Measurements from ENCODE around the gene AGK.

AGK gene

GRCh38 chr7:141598408-141598807 is 47.2 kb downstream of the AGK start:
- Histone ChIP-seq H3K36me3 (ENCODE audit: control insufficient read depth, insufficient read depth, low read length) (peaks cover 27% of the 10 kb centered on the region), H3K4me3 (ENCODE audit: insufficient read depth, low read depth, low read length, poor library complexity, severe bottlenecking) (no peak overlapping the region), H3K27me3 (replicated peaks; ENCODE audit: control insufficient read depth, insufficient read depth, low read length, poor library complexity, severe bottlenecking) (no peaks in the 10 kb centered on the region), H3K9me3 (ENCODE audit: control insufficient read depth, low read length) (no peaks in the 10 kb centered on the region), H3K27ac (ENCODE audit: insufficient read depth, low read length, poor library complexity, severe bottlenecking) (no peak overlapping the region), H3K4me1 (ENCODE audit: control insufficient read depth, insufficient read depth, low read length, poor library complexity, severe bottlenecking) (no peaks in the 10 kb centered on the region)
- DNase-seq: no peak

GRCh38 chr7:141600168-141601006 is 49.2 kb downstream of the AGK start:
- Histone ChIP-seq H3K9me3 (ENCODE audit: control insufficient read depth, low read length) (no peaks in the 10 kb centered on the region), H3K4me1 (ENCODE audit: control insufficient read depth, insufficient read depth, low read length, poor library complexity, severe bottlenecking) (no peaks in the 10 kb centered on the region), H3K27me3 (replicated peaks; ENCODE audit: control insufficient read depth, insufficient read depth, low read length, poor library complexity, severe bottlenecking) (no peaks in the 10 kb centered on the region), H3K27ac (ENCODE audit: insufficient read depth, low read length, poor library complexity, severe bottlenecking) (no peak overlapping the region), H3K36me3 (ENCODE audit: control insufficient read depth, insufficient read depth, low read length) (peaks cover 21% of the 10 kb centered on the region), H3K4me3 (ENCODE audit: insufficient read depth, low read depth, low read length, poor library complexity, severe bottlenecking) (no peak overlapping the region)
- DNase-seq: no peak

- H3K27ac ChIP-seq (ENCODE audit: insufficient read depth, low read length, poor library complexity, severe bottlenecking): no peak overlapping the region
- H3K4me1 ChIP-seq (ENCODE audit: control insufficient read depth, insufficient read depth, low read length, poor library complexity, severe bottlenecking): no peaks in the 10 kb centered on the region
- H3K36me3 ChIP-seq (ENCODE audit: control insufficient read depth, insufficient read depth, low read length): peaks cover 33% of the 10 kb centered on the region
- H3K27me3 ChIP-seq (replicated peaks; ENCODE audit: control insufficient read depth, insufficient read depth, low read length, poor library complexity, severe bottlenecking): no peaks in the 10 kb centered on the region
- H3K9me3 ChIP-seq (ENCODE audit: control insufficient read depth, low read length): no peaks in the 10 kb centered on the region
- H3K4me3 ChIP-seq (ENCODE audit: insufficient read depth, low read depth, low read length, poor library complexity, severe bottlenecking): no peak overlapping the region
- DNase-seq: no peak
Observed at GRCh38 chr7:141609576-141609975, 58.4 kb downstream of the AGK start.

- peaks cover 33% of the 10 kb centered on the region for H3K36me3 ChIP-seq (ENCODE audit: control insufficient read depth, insufficient read depth, low read length)
Observed at GRCh38 chr7:141610671-141611070, 59.5 kb downstream of the AGK start.

DNA sequence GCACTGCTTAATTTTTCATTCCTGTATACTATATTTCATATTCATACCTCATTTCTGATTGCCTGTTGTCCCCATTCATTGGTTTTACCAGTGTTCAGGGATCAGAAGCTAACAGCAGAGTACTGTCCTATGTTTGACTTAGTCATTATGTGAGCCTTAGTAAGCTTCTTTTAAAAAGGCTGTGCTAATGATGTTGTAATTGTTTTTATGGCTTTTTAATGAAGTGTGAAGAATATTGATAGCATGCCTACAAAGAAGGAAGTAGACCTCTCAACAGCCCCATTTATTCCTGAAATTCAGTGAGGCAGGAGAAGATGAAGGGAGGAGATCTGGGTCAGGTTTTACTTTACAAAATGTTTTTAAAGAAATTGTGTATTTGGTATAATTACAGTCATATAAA is 61.7 kb downstream of the AGK start:
- no peak for DNase-seq
- H3K4me3 ChIP-seq (ENCODE audit: insufficient read depth, low read depth, low read length, poor library complexity, severe bottlenecking): no peak overlapping the region
- H3K27ac ChIP-seq (ENCODE audit: insufficient read depth, low read length, poor library complexity, severe bottlenecking): no peak overlapping the region
- H3K36me3 ChIP-seq (ENCODE audit: control insufficient read depth, insufficient read depth, low read length): peaks cover 33% of the 10 kb centered on the region
- no peaks in the 10 kb centered on the region for H3K27me3 ChIP-seq (replicated peaks; ENCODE audit: control insufficient read depth, insufficient read depth, low read length, poor library complexity, severe bottlenecking)
- H3K4me1 ChIP-seq (ENCODE audit: control insufficient read depth, insufficient read depth, low read length, poor library complexity, severe bottlenecking): no peaks in the 10 kb centered on the region
- no peaks in the 10 kb centered on the region for H3K9me3 ChIP-seq (ENCODE audit: control insufficient read depth, low read length)

More at GRCh38 chr7:141610671-141611070, 59.5 kb downstream of the AGK start:
- no peak overlapping the region for H3K4me3 ChIP-seq (ENCODE audit: insufficient read depth, low read depth, low read length, poor library complexity, severe bottlenecking)
- no peaks in the 10 kb centered on the region for H3K27me3 ChIP-seq (replicated peaks; ENCODE audit: control insufficient read depth, insufficient read depth, low read length, poor library complexity, severe bottlenecking)
- DNase-seq: no peak
- H3K4me1 ChIP-seq (ENCODE audit: control insufficient read depth, insufficient read depth, low read length, poor library complexity, severe bottlenecking): no peaks in the 10 kb centered on the region
- H3K9me3 ChIP-seq (ENCODE audit: control insufficient read depth, low read length): no peaks in the 10 kb centered on the region
- no peak overlapping the region for H3K27ac ChIP-seq (ENCODE audit: insufficient read depth, low read length, poor library complexity, severe bottlenecking)

DNA sequence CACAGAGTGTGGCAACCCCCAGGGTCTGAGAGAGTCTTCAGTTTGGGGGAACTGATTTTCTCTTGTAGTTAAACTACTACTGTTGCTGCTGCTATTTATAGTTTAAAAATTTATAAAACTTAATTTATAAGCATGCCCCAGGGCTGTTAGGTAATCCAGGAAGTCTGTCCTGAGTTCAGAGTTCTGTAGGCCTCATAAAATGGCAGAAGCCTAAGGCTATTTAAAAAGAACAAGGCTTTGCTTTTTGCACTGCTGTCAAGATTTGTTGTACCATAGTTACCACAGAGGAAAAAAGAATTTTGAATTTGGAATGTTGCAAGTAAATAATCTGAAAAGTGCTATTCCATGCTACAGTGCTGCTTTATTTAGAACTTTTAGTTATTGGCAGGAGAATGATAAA is 66.1 kb downstream of the AGK start:
- peaks cover 14% of the 10 kb centered on the region for H3K36me3 ChIP-seq (ENCODE audit: control insufficient read depth, insufficient read depth, low read length)
- no peaks in the 10 kb centered on the region for H3K27me3 ChIP-seq (replicated peaks; ENCODE audit: control insufficient read depth, insufficient read depth, low read length, poor library complexity, severe bottlenecking)
- no peak overlapping the region for H3K4me3 ChIP-seq (ENCODE audit: insufficient read depth, low read depth, low read length, poor library complexity, severe bottlenecking)
- DNase-seq: no peak
- no peak overlapping the region for H3K27ac ChIP-seq (ENCODE audit: insufficient read depth, low read length, poor library complexity, severe bottlenecking)
- H3K9me3 ChIP-seq (ENCODE audit: control insufficient read depth, low read length): no peaks in the 10 kb centered on the region
- H3K4me1 ChIP-seq (ENCODE audit: control insufficient read depth, insufficient read depth, low read length, poor library complexity, severe bottlenecking): no peaks in the 10 kb centered on the region

- Histone ChIP-seq H3K4me1 (ENCODE audit: control insufficient read depth, insufficient read depth, low read length, poor library complexity, severe bottlenecking) (no peaks in the 10 kb centered on the region), H3K9me3 (ENCODE audit: control insufficient read depth, low read length) (no peaks in the 10 kb centered on the region), H3K27ac (ENCODE audit: insufficient read depth, low read length, poor library complexity, severe bottlenecking) (no peak overlapping the region), H3K4me3 (ENCODE audit: insufficient read depth, low read depth, low read length, poor library complexity, severe bottlenecking) (no peak overlapping the region), H3K36me3 (ENCODE audit: control insufficient read depth, insufficient read depth, low read length) (peaks cover 10% of the 10 kb centered on the region), H3K27me3 (replicated peaks; ENCODE audit: control insufficient read depth, insufficient read depth, low read length, poor library complexity, severe bottlenecking) (no peaks in the 10 kb centered on the region)
- no peak for DNase-seq
Observed at GRCh38 chr7:141619745-141620144, 68.5 kb downstream of the AGK start.

DNA sequence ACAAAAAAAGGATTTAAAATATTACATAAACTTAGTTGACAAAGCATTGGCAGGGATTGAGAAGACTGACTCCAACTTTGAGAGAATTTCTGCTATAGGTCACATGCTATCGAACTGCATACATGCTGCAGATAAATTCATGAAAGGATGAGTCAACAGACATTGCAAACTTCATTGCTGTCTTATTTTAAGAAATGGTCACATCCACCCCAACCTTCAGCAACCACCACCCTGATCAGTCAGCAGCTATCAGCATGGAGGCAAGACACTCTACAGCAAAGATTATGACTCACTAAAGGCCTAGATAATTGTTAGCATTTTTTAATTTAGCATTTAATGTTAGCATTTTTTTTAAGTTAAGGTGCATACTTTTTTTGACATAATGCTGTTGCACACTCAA is 73.6 kb downstream of the AGK start:
- peaks cover 6% of the 10 kb centered on the region for H3K36me3 ChIP-seq (ENCODE audit: control insufficient read depth, insufficient read depth, low read length)
- H3K27me3 ChIP-seq (replicated peaks; ENCODE audit: control insufficient read depth, insufficient read depth, low read length, poor library complexity, severe bottlenecking): no peaks in the 10 kb centered on the region
- DNase-seq: no peak
- H3K4me3 ChIP-seq (ENCODE audit: insufficient read depth, low read depth, low read length, poor library complexity, severe bottlenecking): no peak overlapping the region
- H3K27ac ChIP-seq (ENCODE audit: insufficient read depth, low read length, poor library complexity, severe bottlenecking): no peak overlapping the region
- H3K9me3 ChIP-seq (ENCODE audit: control insufficient read depth, low read length): no peaks in the 10 kb centered on the region
- H3K4me1 ChIP-seq (ENCODE audit: control insufficient read depth, insufficient read depth, low read length, poor library complexity, severe bottlenecking): no peaks in the 10 kb centered on the region

DNA sequence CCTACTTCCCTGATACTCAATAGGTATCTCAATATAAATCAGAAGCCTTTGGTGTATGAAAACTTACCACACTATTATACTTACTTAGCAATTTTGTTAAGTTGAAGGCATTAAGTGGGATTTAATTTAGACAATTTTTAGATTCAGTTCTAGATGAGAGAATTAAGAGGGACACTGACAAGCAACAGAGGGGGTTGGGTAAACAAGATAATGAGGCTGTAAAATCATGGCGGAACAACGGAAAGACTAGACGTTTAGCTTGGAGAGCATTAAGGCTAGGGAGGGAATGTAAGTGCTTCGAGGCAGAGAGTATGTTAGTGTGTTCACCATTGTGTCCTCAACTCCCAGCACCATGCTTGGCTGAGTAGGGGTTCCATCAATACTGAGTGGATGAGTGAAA is 79.4 kb downstream of the AGK start:
- H3K36me3 ChIP-seq (ENCODE audit: control insufficient read depth, insufficient read depth, low read length): no peaks in the 10 kb centered on the region
- no peaks in the 10 kb centered on the region for H3K4me1 ChIP-seq (ENCODE audit: control insufficient read depth, insufficient read depth, low read length, poor library complexity, severe bottlenecking)
- DNase-seq: no peak

GRCh38 chr7:141631525-141631924 is 80.3 kb downstream of the AGK start:
- no peaks in the 10 kb centered on the region for H3K27me3 ChIP-seq (replicated peaks; ENCODE audit: control insufficient read depth, insufficient read depth, low read length, poor library complexity, severe bottlenecking)
- DNase-seq: no peak
- no peak overlapping the region for H3K27ac ChIP-seq (ENCODE audit: insufficient read depth, low read length, poor library complexity, severe bottlenecking)
- no peaks in the 10 kb centered on the region for H3K36me3 ChIP-seq (ENCODE audit: control insufficient read depth, insufficient read depth, low read length)
- H3K4me3 ChIP-seq (ENCODE audit: insufficient read depth, low read depth, low read length, poor library complexity, severe bottlenecking): no peak overlapping the region
- H3K9me3 ChIP-seq (ENCODE audit: control insufficient read depth, low read length): no peaks in the 10 kb centered on the region
- H3K4me1 ChIP-seq (ENCODE audit: control insufficient read depth, insufficient read depth, low read length, poor library complexity, severe bottlenecking): no peaks in the 10 kb centered on the region

More for the DNA sequence above, 79.4 kb downstream of the AGK start:
- Histone ChIP-seq H3K9me3 (ENCODE audit: control insufficient read depth, low read length) (no peaks in the 10 kb centered on the region), H3K27ac (ENCODE audit: insufficient read depth, low read length, poor library complexity, severe bottlenecking) (no peak overlapping the region), H3K27me3 (replicated peaks; ENCODE audit: control insufficient read depth, insufficient read depth, low read length, poor library complexity, severe bottlenecking) (no peaks in the 10 kb centered on the region), H3K4me3 (ENCODE audit: insufficient read depth, low read depth, low read length, poor library complexity, severe bottlenecking) (no peak overlapping the region)

Measured in effector memory CD4-positive, alpha-beta T cell (primary cell).